ENCODE data around the gene CCK.

CCK gene

DNA sequence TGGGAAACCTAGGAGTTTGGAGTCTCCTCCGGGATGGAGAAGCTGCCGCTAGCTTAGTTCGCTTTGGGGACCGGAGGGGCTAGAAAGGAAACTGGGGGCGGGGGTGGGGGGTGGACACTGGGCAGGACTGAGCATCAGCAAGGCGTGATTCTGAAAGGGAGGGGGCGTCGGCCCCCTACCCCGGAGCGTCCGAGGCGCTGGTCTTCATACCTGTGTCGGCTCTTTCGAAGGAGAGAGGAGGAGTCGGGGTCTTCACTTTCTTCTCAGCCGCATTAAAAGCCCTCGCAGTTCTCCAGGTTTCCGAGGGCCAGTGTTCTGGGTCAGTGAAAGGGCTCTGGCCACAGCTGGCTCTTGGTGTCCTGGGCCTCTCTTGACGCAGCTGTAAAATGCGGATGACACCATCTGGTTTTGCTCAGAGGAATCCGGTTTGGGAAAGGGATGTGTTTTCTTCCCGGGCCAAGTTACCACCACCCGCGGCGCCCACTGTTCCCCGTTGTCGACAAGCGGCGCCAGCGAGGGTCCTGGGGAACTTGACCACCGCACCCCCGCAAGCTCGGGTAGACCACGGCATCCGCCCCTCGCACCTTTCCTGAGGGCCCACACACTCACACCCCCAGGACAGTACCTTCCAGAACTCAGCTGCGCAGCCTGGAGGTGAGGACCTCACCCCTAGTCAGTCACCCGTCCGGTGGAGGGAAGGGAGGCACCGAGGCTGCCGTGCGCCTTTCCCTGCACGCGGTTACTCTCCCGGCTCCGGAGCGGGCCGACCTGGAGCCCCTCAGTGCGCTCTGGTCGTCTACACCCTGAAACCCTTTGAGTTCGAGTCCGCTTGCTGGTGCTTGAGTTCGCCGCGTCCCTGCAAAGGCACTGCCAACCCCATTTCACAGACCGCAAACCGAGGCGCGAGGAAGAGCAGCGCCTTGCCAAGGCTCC, 660 bp downstream of the CCK start:
- no peak for DNase-seq

DNA sequence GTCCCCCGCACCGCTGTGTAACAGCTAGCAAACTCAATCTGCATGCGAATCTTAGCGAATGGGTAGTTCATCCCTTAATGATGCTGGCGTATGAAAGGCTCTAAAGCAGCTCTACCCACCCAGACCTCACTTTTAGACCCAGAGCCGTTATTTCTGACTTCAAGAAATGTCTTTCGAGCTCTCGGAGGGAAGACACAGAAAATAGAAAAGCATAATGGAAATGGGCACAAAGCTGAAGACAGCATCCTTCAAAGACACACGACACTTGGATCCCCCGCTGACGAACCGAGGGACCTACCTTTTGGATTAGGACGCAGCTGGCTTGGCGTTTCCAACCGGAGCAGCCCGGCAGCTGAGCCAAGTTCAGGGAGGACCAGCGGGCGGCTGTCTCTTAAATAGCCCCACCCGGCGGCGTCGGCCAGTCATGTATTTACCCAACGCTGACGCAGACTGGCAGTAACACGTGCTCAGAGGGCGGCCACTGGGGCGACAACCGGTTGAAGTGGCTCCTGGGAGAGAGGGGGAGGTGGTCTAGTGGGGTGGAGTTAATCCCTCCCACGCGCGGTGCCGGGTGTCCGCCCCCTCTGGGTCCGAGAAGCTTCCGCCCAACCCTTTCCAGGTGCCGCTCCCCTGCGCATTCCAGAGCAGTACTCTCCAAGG, 1.5 kb downstream of the CCK start:
- no peak for DNase-seq

DNA sequence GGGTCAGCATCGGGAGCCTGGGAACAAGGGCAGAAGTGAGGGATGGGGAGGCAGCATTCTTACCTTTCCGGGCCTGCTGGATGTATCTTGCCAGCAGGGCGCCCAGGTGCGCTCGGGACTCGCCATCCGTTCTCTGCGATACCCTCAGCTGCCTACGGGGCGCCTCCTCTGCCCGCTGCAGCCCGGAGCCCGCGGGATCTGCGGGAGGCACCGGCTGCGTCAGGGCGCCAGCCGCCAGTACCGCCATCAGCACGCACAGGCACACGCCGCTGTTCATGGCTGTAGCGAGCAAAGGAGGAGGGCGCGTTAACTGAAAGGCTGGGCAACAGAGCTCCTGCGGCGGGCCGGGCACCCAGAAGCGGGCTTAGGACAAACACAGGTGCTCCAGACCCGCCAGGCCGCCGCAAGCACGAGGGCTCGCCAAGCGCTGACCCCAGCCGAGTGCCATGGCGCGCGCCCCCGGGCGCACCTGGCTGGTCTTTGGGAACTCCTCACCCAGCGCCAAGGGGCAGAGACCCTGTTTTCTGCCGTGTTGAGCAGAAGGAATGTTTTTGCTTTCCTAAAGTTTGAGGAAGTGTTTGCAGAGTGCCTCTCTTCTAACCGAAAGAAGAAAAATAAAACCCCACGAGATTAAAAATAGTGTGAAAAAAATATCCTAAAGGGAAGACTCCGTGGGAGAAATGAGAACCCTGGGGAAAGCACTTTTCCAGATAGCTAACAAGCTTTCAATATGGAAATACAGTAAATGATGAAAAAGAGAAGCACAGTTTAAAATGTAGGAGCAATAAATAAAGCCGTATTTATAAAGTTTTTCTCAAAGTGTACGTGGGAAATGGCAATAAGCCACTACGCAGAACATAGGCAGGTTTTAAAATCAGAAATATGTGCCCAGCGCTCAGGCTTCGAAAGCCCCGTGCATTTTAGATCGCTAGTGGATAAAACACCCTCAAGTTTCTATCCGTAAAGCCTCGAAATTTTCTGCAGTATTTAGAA, 2.3 kb downstream of the CCK start:
- no peak for DNase-seq

DNA sequence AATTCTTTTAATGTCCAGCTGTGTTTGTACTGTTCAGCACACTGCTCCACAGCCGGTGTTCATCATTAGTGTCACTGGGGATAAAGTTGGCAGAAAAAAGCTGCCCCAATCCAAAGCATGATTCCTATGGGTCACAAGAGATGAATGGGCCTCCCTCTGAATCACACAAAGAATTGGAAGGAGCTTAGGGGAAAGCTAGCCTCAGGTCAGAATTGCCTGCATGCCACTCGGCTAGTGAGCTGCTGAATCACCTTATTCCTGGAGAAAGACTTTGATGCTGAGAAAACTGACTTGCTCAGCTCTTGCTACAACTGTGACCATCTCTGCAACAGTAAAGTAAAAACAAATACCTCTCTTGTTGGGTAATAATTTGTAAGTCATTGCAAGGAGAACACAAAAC, 3.5 kb downstream of the CCK start:
- DNase-seq, result no peak

DNA sequence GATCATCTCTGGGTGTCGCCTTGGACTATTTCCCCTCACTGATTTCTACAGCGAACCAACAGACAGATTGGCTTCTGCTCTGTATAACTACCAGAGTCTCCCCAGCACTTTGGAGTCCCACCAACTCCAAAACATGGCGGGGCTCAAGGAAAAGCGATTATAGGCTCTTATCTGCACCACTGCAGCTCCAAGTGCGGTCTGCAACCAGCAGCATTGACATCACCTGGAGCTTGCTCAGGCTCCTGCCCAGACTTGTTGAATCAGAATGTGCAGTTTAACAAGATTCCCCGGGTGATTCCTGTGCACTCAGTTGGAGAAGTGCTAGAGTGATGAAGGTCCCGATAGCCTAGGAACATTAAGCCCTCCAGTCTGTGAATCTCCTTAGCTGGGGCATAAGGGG, 9.0 kb downstream of the CCK start:
- DNase-seq, result no peak

DNA sequence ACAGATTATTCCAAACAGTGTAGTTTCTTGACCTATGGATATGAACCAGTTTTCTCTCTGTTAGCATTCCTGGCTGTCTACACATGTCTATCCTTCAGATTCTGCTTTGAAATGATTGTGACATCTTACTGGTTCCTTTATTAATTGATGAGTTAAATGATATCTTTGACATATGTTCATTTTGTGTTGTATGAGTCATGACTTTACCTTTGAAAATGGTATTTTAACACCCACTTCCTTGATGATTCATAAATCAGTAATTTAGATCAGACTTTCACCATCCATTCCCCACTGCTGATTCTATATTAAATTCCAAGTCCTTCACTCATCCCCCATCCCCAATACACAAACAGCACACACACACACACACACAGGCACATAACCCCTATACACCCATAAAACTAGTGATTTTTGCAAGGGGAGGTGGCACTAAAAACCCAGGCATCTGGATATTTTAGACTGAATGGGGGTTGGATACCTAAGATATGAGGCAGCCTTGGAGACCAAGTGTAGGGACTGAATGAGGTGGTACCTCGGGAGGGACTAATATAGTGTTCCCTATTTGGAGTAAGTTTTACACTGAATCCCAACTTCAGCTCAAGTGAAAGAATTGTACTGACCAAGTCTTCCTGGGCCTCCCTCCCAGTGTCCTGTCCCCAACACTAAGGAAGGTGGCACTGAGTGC, 9.7 kb downstream of the CCK start:
- DNase-seq, result no peak

DNA sequence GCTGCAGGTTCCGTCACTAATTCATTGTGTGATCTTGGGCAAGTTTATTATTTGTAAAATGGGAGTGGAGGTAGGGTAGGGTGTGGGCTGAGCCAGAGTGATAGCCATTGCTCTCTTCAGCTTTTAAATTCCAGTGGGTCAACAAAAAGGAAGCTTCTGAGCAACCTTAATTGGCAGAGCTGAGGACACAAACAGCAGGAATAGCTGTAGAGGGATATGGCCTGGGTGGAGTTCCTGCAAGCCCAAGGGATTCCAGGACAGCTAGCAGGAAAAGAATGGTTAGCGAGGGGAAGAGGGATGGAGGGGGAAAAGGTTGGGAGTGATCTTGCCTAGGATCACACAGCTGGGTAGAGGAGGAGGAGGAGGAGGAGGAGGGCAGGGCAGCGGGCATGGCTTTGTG, 11.4 kb downstream of the CCK start:
- no peak for DNase-seq

DNA sequence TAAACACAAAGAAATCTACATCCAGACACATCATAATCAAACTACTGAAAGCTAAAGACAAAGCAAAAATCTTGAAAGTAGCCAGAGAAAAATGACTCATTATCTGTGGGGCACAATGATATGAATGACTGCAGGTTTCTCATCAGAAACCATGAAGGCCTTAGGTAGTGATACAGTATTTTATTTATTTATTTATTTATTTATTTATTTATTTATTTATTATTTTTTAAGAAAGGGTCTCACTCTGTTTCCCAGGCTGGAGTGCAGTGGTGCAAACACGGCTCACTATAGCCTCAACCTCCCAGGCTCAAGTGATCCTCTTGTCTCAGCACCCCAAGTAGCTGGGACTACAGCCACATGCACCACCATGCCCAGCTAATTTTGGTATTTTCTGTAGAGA, 15.2 kb downstream of the CCK start:
- no peak for DNase-seq

DNA sequence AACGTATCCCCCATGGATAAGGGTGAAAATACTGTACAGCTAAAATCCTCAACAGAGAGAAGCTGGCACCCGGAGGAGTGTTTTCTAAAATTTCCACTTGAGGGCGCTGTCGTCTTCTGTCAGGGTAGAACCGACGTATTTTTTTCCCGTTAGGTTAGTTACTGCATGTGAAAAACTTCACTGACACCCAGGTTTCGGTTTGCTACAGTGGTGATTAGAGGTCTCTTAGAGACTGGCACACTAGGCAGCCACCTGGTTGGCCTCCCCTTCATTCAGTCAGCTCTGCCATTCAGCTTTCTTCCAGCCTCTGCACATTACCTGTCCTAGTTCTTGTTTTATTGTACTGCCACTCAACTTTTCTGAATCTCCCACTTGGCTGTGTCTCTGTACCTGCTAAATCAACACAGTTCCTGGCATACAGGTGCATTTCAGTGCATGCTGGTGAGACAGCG, 18.4 kb downstream of the CCK start:
- peak; percentile 11 for DNase-seq

DNA sequence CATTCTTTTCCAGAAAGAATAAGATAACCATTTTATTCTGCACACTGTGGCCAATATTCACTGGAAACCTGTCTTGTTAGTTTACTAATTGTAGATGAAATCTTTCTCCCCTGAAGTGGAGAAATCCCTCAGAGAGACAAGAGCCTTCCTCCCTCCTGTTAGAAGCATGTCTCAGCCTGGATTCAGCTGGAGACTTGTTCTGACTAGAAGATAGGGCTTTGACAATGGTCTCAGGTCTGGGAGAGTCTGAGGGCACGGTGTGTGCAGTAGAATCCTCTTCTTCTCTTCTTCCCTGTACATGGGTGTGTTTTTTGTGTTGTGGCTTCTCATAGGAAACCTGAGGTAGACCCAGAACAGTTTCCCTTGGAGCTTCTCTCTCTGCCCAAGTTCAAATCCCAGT, 19.9 kb downstream of the CCK start:
- DNase-seq, result no peak

DNA sequence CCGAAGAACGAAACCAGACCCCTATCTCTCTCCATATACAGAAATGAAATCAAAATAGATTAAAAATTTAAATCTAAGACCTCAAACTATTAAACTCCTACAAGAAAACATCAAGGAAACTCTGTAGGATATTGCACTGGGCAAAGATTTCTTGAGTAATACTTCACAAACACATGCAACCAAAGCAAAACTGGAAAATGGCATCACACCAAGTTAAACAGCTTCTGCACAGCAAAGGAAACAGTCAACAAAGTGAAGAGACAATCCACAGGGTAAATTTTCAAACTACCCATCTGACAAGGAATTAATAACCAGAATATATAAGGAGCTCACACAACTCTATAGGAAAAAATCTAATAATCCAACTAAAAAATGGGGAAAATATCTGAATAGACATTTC, 29.4 kb downstream of the CCK start:
- DNase-seq, result no peak

DNA sequence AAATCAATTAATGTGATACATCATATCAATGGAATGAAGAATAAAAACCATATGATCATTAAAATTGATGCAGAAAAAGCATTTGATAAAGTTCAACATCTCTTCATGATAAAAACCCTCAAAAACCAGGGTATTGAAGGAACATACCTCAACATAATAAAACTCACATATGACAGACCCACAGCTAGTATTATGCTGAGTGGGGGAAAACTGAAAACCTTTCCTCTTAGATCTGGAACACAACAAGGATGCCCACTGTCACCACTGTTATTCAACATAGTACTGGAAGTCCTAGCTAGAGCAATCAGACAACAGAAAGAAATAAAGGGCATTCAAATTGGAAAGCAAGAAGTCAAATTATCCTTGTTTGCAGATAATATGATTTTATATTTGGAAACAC, 30.5 kb downstream of the CCK start:
- no peak for DNase-seq

DNA sequence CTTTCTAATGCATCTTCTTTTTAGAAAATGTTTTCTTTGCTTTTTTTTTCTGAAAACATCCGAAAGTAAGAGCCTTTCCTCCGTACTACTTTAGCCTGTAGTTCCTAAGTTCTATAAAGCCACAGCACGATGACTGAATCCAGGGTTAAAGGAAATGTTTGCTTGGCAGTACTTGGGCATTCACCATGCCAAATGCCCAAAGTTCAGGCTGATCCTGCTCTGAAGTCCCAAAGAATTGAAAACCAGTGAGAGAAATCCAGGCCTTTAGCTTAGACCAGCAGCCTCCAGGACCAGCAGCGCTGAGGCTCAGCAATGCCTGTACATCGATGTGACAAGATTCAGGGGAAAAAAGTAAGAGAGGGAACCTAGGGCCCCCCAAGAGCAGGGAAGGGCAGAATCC, 35.1 kb downstream of the CCK start:
- DNase-seq, result no peak

DNA sequence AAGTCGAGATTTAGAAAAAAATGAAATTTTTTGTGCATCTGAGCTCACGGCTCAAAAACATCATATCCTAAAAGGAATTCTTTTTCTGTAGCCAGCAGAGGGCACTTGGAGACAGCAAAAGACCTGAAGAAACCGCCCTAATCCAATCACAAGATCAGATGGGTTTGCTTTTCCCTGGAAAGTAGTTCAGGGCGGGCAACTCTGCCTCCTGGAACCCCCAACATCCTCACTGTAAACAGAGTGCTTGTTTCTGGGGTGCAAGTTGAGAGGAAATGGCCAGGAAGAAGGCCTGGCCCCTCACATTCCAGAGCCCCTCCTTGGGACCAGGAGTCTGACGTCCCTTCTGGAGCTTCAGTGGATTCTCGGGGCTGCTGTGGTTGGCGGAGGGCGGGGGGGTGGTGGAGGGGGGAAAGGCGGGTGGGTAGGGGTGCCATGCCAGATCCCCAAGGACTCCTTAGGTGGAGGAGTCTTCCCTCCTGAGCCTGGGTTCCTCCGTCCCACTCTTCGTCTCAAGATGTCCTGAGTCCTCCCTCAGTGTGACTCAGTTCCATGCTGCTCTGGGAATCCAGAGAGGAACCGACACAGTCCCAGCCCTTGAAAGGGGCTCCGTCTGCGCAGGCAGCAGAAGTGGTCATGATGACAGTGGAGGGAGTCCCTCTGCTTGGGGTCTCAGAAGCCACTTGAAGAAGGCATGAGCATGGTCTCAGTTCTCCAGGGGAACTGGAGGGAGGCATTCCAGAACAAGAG, 35.9 kb downstream of the CCK start:
- DNase-seq, result no peak

DNA sequence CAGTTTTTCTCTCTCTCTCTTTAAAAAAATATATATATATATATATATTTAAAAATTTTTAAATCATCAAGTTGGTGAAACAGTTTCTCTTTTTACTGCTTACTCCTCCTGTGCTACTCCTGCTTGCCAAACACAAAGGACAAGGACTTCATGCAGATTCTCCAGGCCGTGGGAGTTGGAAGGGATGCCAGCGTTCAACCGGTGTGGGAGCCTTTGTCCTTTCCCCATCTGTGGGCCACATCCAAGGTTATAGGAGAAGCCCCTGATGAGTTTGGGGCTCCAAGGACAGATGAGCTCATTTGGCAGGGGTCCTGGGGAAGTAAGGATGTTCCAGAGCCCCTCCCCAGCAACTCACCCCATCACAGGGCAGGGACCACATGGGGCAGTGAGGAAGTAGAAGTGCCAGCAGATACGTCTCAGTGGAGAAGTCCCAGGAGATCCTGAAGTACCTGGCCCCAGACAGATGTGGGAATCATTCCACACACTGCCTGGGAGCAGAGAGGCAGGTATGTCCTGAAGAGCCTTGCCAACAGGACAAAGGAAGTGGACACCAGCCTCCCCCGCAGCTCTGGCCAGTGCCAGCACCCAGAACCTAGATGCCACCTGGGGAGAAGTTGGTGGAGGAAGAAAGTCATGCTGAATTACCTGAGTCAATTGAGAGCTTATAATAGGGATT, 36.6 kb downstream of the CCK start:
- DNase-seq, result no peak

DNA sequence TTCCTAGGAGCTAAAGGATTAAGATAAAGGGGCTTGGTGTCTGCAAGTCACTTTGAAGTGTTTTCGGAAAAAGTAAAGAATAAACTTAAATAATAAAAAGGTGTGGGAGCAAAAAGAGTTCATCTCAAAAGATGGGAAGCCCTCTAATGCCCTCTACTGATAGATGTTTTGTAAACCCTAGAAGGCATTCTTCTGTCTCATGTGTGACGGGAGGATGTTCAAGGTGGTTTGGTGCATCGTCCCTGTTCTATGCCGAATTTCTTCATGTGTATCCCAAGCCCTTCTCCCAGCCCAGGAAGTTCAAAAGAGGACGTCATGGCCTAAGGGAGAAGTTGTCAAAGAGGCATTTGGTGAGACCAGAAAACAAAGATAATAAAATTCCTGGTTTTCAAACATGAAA, 37.2 kb downstream of the CCK start:
- no peak for DNase-seq

DNA sequence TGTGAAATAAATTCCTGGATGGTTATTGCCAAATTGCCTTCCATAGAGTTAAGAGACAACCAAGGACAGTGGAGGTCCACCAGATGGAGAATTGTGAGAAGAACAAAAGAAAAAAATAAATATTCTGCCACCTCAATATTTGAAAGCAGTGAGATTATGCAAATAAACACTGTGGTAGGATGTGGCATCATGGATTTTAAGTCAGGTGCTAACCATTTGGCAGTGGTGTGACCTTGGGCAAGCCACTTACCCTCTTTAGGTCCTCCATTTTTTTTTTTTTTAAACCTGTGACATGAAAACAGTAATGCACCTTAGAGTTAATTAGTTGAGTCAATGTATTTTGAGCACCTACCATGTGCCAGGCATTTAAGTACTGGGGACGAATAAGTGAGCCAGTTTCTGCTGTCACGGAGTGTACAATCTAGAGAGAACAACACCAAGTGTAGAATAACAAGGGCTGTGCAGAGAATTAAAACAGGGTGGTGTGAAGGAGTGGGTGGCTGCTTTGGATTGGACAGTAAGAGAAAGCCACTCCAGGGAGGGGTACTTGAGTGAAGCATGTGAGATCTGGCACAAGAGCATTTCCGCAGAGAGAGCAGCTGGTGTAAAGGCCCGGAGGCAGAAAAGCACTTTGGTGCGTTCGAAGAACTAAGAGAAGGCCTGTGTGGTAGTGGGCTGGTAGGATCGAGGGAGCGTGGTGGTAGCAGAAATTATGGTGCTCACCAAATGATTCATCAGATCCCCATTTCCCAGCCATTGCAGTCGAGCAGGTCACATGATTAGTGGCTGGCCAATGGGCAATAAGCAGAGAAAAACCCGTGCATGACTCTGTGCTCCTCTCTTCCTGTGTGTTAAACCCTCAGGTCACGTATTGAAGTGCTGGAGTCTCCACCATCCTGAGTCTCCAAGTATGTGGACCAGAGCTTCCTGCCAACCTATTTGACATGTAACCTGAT, 39.2 kb downstream of the CCK start:
- peak; percentile 30 for DNase-seq

DNA sequence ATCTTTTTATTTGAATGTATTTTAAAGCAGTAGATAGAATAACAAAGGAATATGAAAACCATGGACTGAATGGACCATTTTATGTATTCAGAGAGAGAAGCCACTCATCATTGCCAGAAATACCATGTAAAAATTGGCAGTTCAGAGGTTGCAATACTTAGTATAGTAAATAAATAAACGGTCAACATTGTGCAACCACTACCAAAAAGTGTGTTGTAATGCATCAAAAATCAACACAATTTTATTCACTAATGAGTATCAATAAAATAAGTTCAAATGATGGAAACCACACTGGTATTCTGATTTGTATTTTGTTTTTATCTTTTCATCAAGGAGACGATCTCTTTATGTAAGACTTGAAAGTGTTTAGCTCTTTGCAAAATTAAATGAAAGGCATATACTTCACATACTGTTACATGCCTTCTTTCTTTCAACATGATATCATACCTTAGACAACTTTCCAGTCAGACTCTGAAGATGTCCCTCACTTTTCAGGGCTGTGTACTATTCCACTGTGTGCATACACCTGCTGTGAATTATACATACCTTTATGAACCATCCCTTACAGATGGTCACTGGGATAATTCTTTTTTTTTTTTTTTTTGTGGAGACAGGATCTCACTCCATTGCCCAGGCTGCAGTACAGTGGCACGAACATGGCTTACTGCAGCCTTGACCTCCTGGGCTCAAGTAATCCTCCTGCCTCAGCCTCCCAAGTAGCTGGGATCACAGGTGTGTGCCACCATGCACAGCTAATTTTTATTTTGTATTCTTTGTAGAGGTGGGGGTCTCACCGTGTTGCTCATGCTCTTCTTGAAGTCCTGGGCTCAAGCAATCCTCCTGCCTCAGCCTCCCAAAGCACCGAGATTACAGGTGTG, 40.3 kb downstream of the CCK start:
- DNase-seq, result no peak

Measured in NCI-H1436 (cell line).